H9 (cell line): ENCODE measurements around the gene DHRSX. TPM values are rescaled to one million over a fixed set of nuclear protein-coding genes. Genes with fewer than 3 reads are reported as not detected.

Experiments
- DNase-seq: peaks from one replicate; pipeline ENCODE4 v3.0.0-alpha.2; 2017
- H2AFZ ChIP-seq: one replicate; pipeline ENCODE4 v1.6.1; 2013; ENCODE audit warnings: mild to moderate bottlenecking, low read length, control low read depth, moderate library complexity
- H2AK5ac ChIP-seq: 2 replicates; pipeline ENCODE4 v1.6.1; 2013; ENCODE audit warnings: low read length, control low read depth, mixed read lengths; ENCODE audit not compliant: insufficient read length
- H2BK120ac ChIP-seq: one replicate; pipeline ENCODE4 v1.6.1; 2013; ENCODE audit warnings: low read depth, mild to moderate bottlenecking, low read length, control low read depth, inconsistent platforms; ENCODE audit not compliant: poor library complexity, severe bottlenecking
- H2BK12ac ChIP-seq: 2 replicates; pipeline ENCODE4 v1.6.1; 2013; ENCODE audit warnings: low read length, control low read depth, mixed read lengths, low read depth; ENCODE audit not compliant: insufficient read length
- H2BK15ac ChIP-seq: 2 replicates; pipeline ENCODE4 v1.6.1; 2013; ENCODE audit warnings: low read depth, low read length, control low read depth
- H2BK20ac ChIP-seq: one replicate; pipeline ENCODE4 v1.6.1; 2013; ENCODE audit warnings: low read depth, mild to moderate bottlenecking, low read length, control low read depth, inconsistent platforms; ENCODE audit not compliant: poor library complexity, severe bottlenecking
- H2BK5ac ChIP-seq: 2 replicates; pipeline ENCODE4 v1.6.1; 2013; ENCODE audit warnings: low read length, control low read depth, mixed read lengths; ENCODE audit not compliant: insufficient read length
- H3K14ac ChIP-seq: 2 replicates; pipeline ENCODE4 v1.6.1; 2013; ENCODE audit warnings: low read length, control low read depth; ENCODE audit not compliant: insufficient read depth
- H3K18ac ChIP-seq: 2 replicates; pipeline ENCODE4 v1.6.1; 2013; ENCODE audit warnings: low read depth, mild to moderate bottlenecking, mixed read lengths, low read length, control low read depth; ENCODE audit not compliant: insufficient read length
- H3K23ac ChIP-seq: 2 replicates; pipeline ENCODE4 v1.6.1; 2013; ENCODE audit warnings: low read length, control low read depth, mixed read lengths, low read depth; ENCODE audit not compliant: insufficient read length
- H3K23me2 ChIP-seq: 2 replicates; pipeline ENCODE4 v1.6.1; 2013; ENCODE audit warnings: low read depth, mild to moderate bottlenecking, mixed read lengths, low read length, control low read depth; ENCODE audit not compliant: insufficient read length, poor library complexity, severe bottlenecking
- H3K27ac ChIP-seq: 2 replicates; pipeline ENCODE4 v1.5.1; 2013; ENCODE audit warnings: low read length, control low read depth, mixed read lengths, low read depth; ENCODE audit not compliant: insufficient read length
- H3K27me3 ChIP-seq: 2 replicates; pipeline ENCODE4 v1.6.1; 2013; ENCODE audit warnings: low read length, control low read depth, inconsistent platforms; ENCODE audit not compliant: insufficient read depth
- H3K4ac ChIP-seq: 2 replicates; pipeline ENCODE4 v1.6.1; 2013; ENCODE audit warnings: low read depth, mild to moderate bottlenecking, control low read depth, inconsistent platforms, low read length, moderate library complexity
- H3K4me1 ChIP-seq: 2 replicates; pipeline ENCODE4 v1.6.1; 2013; ENCODE audit warnings: low read length, control low read depth, inconsistent platforms; ENCODE audit not compliant: insufficient read depth
- H3K4me2 ChIP-seq: 2 replicates; pipeline ENCODE4 v1.6.1; 2013; ENCODE audit warnings: low read length, control low read depth, mixed read lengths; ENCODE audit not compliant: insufficient read length, insufficient read depth
- H3K56ac ChIP-seq: 2 replicates; pipeline ENCODE4 v1.6.1; 2013; ENCODE audit warnings: low read depth, mild to moderate bottlenecking, mixed read lengths, low read length, control low read depth; ENCODE audit not compliant: insufficient read length
- H3K79me1 ChIP-seq: 2 replicates; pipeline ENCODE4 v1.6.1; 2013; ENCODE audit warnings: low read depth, mild to moderate bottlenecking, moderate library complexity, low read length, control low read depth, inconsistent platforms; ENCODE audit not compliant: insufficient read depth, poor library complexity, severe bottlenecking
- H3K79me2 ChIP-seq: 2 replicates; pipeline ENCODE4 v1.6.1; 2013; ENCODE audit warnings: low read length, control low read depth, inconsistent platforms; ENCODE audit not compliant: insufficient read depth
- H3K9ac ChIP-seq: 2 replicates; pipeline ENCODE4 v1.6.1; 2013; ENCODE audit warnings: low read length, control low read depth, mixed read lengths; ENCODE audit not compliant: insufficient read length; ENCODE audit errors: extremely low read depth
- H3K9me3 ChIP-seq: one replicate; pipeline ENCODE4 v1.6.1; 2013; ENCODE audit warnings: low read depth, low read length, inconsistent platforms; ENCODE audit not compliant: control insufficient read depth
- H3T11ph ChIP-seq: one replicate; pipeline ENCODE4 v1.6.1; 2013; ENCODE audit warnings: mild to moderate bottlenecking, low read length, control low read depth, inconsistent platforms
- H4K20me1 ChIP-seq: one replicate; pipeline ENCODE4 v1.6.1; 2013; ENCODE audit not compliant: control insufficient read depth, insufficient read length, insufficient read depth
- H4K5ac ChIP-seq: 2 replicates; pipeline ENCODE4 v1.6.1; 2013; ENCODE audit warnings: low read depth, mild to moderate bottlenecking, mixed read lengths, low read length, control low read depth; ENCODE audit not compliant: insufficient read length
- H4K8ac ChIP-seq: replicated peaks from 2 replicates; pipeline ENCODE4 v1.6.1; 2013; ENCODE audit warnings: low read length, control low read depth, mixed read lengths, low read depth; ENCODE audit not compliant: insufficient read length
- H4K91ac ChIP-seq: 2 replicates; pipeline ENCODE4 v1.6.1; 2013; ENCODE audit warnings: low read depth, mild to moderate bottlenecking, moderate library complexity, mixed read lengths, low read length, control low read depth; ENCODE audit not compliant: insufficient read length
- H3K27ac Mint-ChIP-seq, 3 experiments: 2 replicates in 2 of 3; 3 replicates in 1 of 3; pipeline ENCODE4 v1.8.0; 2020 to 2021; ENCODE audit warnings: mixed read lengths in 3 of 3, mild to moderate bottlenecking in 1 of 3, moderate library complexity in 1 of 3
- H3K27me3 Mint-ChIP-seq: 2 replicates; pipeline ENCODE4 v1.8.0; 2021; ENCODE audit warnings: low read depth, mild to moderate bottlenecking, moderate library complexity, mixed read lengths
- H3K36me3 Mint-ChIP-seq, 3 experiments: 2 replicates in 2 of 3; 3 replicates in 1 of 3; pipeline ENCODE4 v1.8.0; 2020 to 2021; ENCODE audit warnings: low read depth in 3 of 3, mixed read lengths in 3 of 3; ENCODE audit not compliant: insufficient read depth in 1 of 3
- H3K4me1 Mint-ChIP-seq, 2 experiments: 2 replicates each; pipeline ENCODE4 v1.8.0; 2020; ENCODE audit warnings: mixed read lengths in 2 of 2
- H3K4me3 Mint-ChIP-seq, 2 experiments: 2 replicates in 1 of 2; 3 replicates in 1 of 2; pipeline ENCODE4 v1.8.0; 2020 to 2021; ENCODE audit warnings: mild to moderate bottlenecking in 2 of 2, mixed read lengths in 2 of 2, moderate library complexity in 1 of 2
- H3K9me3 Mint-ChIP-seq, 2 experiments: 2 replicates in 1 of 2; 3 replicates in 1 of 2; pipeline ENCODE4 v1.8.0; 2020; ENCODE audit warnings: mild to moderate bottlenecking in 2 of 2, mixed read lengths in 2 of 2, moderate library complexity in 1 of 2
- WGBS: extraction: QIAGEN DNeasy Blood & Tissue Kit; methylation state at CpG from one replicate; pipeline ENCODE4 v1.1.7; 2013; ENCODE audit warnings: missing lambda C conversion rate, low lambda C conversion rate, mixed read lengths; ENCODE audit not compliant: insufficient read length; ENCODE audit errors: extremely low coverage; 5-methylcytosine and 5-hydroxymethylcytosine counted together
- total RNA-seq: library from RNA; stranded (reverse); gene quantifications from 2 replicates; pipeline ENCODE4 v1.2.1, GENCODE V29; 2021
- TF ChIP-seq, protein P1 (sequence below): fragments of 200-600 bp; sonication (generic); conservative IDR thresholded peaks from 3 replicates; pipeline ENCODE4 v1.8.0; 2021; ENCODE audit warnings: antibody characterized with exemption, mild to moderate bottlenecking

The DHRSX gene
- total RNA-seq, 1 experiment from 2014 or later: 44.0 TPM

DNA sequence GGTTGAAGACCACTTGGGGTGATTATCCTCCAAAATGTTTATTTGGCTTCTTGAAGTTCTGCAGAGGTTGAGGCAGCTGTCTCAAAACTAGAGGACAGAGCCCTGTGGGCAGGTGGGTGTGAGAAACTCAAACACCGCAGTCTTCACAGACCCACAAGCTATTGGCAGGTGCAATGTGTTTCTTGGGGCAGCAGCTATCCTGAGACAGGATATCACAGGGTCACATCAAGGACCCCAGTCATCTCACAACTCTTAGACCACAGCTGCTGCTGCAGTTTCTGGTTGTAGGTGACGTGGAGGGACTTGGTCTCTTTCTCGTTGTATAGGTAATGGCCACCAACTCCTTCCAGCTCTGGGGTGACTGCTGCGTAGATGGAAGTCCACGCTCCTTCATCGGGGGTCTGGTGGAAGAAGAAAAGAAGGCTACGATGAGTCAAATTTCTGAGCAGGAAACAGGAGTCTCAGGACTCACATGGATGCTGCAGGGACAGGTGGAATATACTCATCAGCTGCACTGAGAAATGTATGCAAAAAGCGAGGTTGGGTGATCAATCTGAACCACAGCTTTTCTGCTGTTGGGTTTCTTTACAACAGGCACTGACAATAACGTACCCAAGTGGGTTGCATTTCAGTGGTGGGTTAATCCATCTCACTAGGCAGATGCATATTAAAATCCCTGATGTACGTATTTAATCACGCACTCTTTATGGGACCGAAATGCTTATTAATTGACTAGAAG is 279.8 kb downstream of the DHRSX start:
- no peak overlapping the region for H3K4me3 Mint-ChIP-seq
- no peak overlapping the region for H3K4me2 ChIP-seq
- H3K27me3 Mint-ChIP-seq: peaks cover 5% of the 10 kb centered on the region

More for the DNA sequence above, 279.8 kb downstream of the DHRSX start:
- no peak overlapping the region for H2BK15ac ChIP-seq
- no peak overlapping the region for H3K56ac ChIP-seq
- H2BK20ac ChIP-seq: no peak overlapping the region
- no peak overlapping the region for H4K91ac ChIP-seq
- H3K27ac ChIP-seq: no peak overlapping the region
- Mint-ChIP-seq H3K27ac (no peak overlapping the region), H3K9me3 (peaks cover 76 to 82% of the 10 kb centered on the region in 2 experiments), H3K36me3 (peaks cover 83 to 97% (median 91%) of the 10 kb centered on the region in 3 experiments), H3K4me1 (no peaks in the 10 kb centered on the region)
- no peaks in the 10 kb centered on the region for H3K27me3 ChIP-seq
- H3K9ac ChIP-seq: no peak overlapping the region
- H3K79me1 ChIP-seq: no peaks in the 10 kb centered on the region
- H3K18ac ChIP-seq: no peak overlapping the region
- no peak overlapping the region for H2BK12ac ChIP-seq
- H3K4me1 ChIP-seq: no peaks in the 10 kb centered on the region
- H3K23ac ChIP-seq: no peak overlapping the region
- TF ChIP-seq, protein P1, sequence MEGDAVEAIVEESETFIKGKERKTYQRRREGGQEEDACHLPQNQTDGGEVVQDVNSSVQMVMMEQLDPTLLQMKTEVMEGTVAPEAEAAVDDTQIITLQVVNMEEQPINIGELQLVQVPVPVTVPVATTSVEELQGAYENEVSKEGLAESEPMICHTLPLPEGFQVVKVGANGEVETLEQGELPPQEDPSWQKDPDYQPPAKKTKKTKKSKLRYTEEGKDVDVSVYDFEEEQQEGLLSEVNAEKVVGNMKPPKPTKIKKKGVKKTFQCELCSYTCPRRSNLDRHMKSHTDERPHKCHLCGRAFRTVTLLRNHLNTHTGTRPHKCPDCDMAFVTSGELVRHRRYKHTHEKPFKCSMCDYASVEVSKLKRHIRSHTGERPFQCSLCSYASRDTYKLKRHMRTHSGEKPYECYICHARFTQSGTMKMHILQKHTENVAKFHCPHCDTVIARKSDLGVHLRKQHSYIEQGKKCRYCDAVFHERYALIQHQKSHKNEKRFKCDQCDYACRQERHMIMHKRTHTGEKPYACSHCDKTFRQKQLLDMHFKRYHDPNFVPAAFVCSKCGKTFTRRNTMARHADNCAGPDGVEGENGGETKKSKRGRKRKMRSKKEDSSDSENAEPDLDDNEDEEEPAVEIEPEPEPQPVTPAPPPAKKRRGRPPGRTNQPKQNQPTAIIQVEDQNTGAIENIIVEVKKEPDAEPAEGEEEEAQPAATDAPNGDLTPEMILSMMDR: no peak
- no peak overlapping the region for H3K14ac ChIP-seq
- H2BK5ac ChIP-seq: no peak overlapping the region
- H2AFZ ChIP-seq: no peak overlapping the region
- H3K9me3 ChIP-seq: peaks cover 55% of the 10 kb centered on the region
- WGBS: no CpG with 5 or more reads among the region's 12 CpGs
- H2AK5ac ChIP-seq: no peak overlapping the region
- no peak overlapping the region for H4K5ac ChIP-seq
- no peaks in the 10 kb centered on the region for H3K23me2 ChIP-seq
- H3K79me2 ChIP-seq: no peaks in the 10 kb centered on the region
- H3T11ph ChIP-seq: no peak overlapping the region
- H3K4ac ChIP-seq: no peak overlapping the region
- H4K8ac ChIP-seq: no peak overlapping the region
- peaks cover 3% of the 10 kb centered on the region for H4K20me1 ChIP-seq
- no peak overlapping the region for H2BK120ac ChIP-seq
- DNase-seq: no peak
